Epithelial cell of proximal tubule (primary cell): ENCODE measurements around the gene PLCH2. TPM values are rescaled to one million over a fixed set of nuclear protein-coding genes. Genes with fewer than 3 reads are reported as not detected.

Source experiments
- DNase-seq: peaks from one replicate; pipeline ENCODE4 v3.0.0-alpha.2; 2011; ENCODE audit warnings: low read depth
- H3K4me3 ChIP-seq: 2 replicates; pipeline ENCODE4 v1.5.1; 2011; ENCODE audit warnings: low read depth, mild to moderate bottlenecking, low read length
- total RNA-seq: library from RNA; depleted of rRNA; stranded (reverse); fragments of >200 nt; gene quantifications from 2 replicates; pipeline ENCODE4 v1.2.3, GENCODE V29; 2015
- TF ChIP-seq, protein P1 (sequence below): conservative IDR thresholded peaks from 2 replicates; pipeline ENCODE4 v1.5.1; 2012; ENCODE audit warnings: low read depth, mild to moderate bottlenecking, low read length

PLCH2 gene
- total RNA-seq, 1 donor from 2014 or later: 0.12 TPM

DNA sequence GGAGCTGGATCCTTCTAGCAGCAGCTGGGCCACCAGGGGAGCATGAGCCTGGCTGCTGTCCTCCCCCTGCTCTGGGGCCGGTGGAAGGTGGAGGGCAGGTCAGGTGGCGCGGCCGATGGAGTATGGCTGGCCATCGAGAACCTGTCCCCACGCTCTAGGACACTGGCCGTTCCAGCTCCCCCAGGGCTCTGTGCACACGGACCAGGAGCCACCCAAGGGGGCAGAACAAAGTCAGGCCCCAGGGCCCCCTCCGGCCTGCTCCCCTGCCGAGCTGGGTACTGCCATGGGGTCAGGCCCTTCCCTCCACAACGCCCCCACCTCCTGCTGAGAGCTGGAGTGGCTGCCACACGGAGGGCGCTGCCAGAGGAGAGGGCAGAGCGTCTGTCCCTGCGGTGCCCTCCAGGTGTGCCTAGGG lies 4.5 kb upstream of the PLCH2 start:
- DNase-seq: no peak
- TF ChIP-seq, protein P1, sequence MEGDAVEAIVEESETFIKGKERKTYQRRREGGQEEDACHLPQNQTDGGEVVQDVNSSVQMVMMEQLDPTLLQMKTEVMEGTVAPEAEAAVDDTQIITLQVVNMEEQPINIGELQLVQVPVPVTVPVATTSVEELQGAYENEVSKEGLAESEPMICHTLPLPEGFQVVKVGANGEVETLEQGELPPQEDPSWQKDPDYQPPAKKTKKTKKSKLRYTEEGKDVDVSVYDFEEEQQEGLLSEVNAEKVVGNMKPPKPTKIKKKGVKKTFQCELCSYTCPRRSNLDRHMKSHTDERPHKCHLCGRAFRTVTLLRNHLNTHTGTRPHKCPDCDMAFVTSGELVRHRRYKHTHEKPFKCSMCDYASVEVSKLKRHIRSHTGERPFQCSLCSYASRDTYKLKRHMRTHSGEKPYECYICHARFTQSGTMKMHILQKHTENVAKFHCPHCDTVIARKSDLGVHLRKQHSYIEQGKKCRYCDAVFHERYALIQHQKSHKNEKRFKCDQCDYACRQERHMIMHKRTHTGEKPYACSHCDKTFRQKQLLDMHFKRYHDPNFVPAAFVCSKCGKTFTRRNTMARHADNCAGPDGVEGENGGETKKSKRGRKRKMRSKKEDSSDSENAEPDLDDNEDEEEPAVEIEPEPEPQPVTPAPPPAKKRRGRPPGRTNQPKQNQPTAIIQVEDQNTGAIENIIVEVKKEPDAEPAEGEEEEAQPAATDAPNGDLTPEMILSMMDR: no peak
- H3K4me3 ChIP-seq: no peak overlapping the region

DNA sequence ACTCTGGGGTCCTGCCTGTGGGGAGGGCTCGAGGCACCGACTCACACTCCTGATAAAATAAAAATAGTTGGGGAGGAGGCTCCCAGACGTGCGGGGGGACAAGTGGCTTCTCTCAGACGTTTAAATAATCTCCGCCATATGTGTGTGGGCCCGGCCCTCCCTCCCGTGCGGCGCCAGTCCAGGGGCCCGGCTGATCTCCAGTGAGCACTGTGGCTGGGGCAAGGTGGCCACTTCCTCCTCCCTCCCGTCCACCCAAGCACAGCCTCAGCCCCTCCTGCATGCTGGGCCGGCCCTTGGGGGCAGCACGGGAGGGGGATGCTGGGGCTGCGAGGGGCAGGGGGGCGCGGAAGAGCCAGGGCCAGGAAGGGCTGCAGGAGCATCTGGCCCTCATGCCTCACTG lies 4.0 kb upstream of the PLCH2 start:
- no peak for DNase-seq
- H3K4me3 ChIP-seq: no peak overlapping the region
- TF ChIP-seq, protein P1: no peak

DNA sequence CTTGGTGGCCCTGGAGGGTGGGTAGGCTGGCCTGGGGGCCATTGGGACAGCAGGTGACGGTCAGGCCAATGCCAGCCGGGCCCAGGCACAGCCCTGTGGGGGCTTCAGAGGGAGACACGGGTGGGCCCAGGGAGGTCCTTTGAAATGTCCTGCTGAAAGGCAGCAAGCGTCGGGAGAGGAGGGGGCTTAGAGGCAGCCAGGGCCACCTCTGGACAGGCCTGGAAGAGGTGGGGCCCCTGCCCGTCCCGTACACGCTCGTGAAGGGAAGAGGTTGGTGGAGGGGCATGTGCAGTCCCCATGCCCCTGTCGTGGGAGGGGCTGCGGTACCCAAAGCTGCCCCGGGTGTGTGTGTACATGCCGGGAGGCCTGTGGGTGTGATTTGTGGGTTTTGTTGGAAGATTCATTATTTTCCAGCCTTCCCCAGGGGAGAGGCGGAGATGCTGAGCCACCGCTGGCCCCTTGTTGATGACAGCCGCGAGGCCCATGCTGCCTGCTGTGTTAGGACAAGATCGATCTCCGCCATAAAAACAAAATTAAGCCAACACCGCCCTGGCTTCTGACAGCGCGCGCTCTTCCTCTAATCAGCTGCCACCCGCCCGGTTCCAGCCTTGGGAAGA lies 3.4 kb upstream of the PLCH2 start:
- TF ChIP-seq, protein P1: no peak
- no peak for DNase-seq
- H3K4me3 ChIP-seq: no peak overlapping the region

DNA sequence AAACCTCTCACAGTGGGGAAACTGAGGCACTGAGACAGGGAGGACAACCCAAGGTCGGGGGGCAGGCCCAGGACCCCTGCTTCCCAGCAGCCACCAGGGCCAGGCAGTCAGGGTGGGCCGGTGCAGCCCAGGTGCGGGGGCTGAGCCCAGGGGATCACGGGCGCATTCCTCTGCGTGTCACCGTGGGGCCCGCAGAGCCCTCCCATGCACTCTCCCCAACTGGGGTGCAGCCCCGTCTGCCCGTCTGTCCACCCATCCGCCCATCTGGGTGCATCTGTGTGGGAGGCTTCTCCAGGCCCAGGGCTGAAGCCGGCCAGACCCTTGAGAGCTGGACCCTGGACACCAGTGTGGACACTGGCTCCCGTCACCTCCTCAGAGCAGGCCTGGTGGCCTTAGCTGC lies 2.9 kb upstream of the PLCH2 start:
- no peak for DNase-seq
- no peak overlapping the region for H3K4me3 ChIP-seq
- TF ChIP-seq, protein P1: no peak

DNA sequence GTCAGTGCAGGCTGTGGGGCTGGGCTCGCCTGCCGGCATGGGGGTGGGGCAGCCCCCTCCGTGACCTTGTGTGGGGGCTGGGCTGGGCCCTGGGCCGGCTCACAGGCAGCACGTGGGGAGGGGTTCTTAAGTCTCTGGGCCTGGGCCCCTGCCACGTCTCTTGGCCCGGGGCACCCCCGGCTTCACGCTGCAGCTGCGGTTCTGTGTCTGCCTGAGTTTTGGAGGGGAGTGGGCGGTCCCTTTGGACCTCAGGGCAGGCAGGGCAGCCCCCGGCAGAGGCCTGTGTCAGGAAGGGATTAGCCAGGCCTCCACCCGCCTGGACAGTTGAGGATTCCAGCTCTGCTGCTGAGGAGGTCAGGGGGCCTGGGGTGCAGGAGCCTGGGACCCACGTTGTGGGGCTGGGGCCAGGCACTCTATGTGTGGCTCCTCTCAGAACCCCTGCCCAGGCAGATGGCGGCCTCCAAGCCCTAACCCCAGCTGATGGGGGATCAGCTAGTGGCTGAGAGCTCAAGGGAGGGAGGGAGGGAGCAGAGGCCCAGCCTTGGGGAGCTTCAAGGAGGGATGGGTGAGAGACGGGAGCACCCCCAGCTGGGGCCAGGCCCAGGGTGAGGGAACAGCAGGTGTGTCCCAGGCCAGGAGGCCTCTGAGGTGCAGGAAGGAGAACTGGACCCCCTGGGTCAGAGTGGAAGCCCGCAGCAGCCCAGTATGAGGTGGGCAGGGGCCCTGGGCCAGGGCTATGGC lies 1.8 kb upstream of the PLCH2 start:
- TF ChIP-seq, protein P1: no peak
- DNase-seq: no peak
- no peak overlapping the region for H3K4me3 ChIP-seq

DNA sequence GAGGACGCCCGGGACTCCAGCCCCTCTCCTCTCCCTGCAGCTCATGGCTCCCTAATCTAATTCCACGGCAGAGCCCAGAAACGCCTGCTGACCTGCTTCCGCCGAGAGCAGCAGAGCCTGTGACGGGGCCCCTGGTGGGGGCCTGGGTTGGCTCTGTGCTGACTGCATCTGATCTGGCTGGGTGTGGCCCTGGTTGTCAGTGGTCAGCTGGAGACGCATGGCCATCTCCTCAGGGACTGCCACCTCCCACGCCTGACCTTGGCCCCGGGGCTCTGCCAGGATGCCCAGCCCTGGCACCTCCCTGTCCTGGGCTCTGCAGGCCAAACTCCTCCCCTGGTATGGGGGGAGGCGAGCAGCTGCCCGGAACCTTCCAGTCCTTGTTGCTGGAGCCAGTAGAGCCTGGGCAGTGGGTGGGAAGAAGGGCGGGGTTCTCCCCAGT lies 1.1 kb upstream of the PLCH2 start:
- H3K4me3 ChIP-seq: no peak overlapping the region
- no peak for DNase-seq
- TF ChIP-seq, protein P1: no peak

DNA sequence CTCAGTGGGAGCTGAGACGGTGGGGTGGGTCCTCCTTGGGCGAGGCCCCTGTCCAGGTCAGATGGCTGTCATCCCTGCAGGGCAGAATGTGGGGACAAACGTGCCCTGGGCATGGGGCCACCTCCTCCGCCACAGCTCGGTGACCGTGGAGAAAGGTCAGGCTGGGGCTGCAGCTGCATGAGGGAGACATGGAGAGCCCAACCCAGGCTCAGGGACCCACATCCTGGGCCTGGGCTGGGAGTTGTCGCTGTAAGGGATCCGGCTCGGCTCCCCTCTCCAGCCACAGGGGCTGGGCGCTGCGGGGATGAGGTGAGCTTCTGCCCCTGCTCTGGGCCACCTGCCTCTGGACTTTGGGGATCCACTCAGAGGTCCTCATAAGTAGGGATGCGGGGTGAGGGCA lies 518 bp upstream of the PLCH2 start:
- DNase-seq: no peak
- TF ChIP-seq, protein P1: no peak
- H3K4me3 ChIP-seq: no peak overlapping the region
